Fibroblast of pulmonary artery (primary cell): ENCODE data around the gene BARX1.

Experiments used
- DNase-seq: peaks from one replicate; pipeline ENCODE4 v3.0.0-alpha.2; 2010; ENCODE audit warnings: low read depth
- H3K4me3 ChIP-seq: replicated peaks from 2 replicates; pipeline ENCODE4 v1.5.1; 2011; ENCODE audit warnings: low read depth, mild to moderate bottlenecking, control low read depth, low read length, moderate library complexity
- CTCF ChIP-seq: IDR thresholded peaks from 2 replicates; pipeline ENCODE4 v1.5.1; 2011; ENCODE audit warnings: mild to moderate bottlenecking, control low read depth, low read length, inconsistent platforms; ENCODE audit errors: missing control alignments

The BARX1 gene

GRCh38 chr9:93992830-93993229, 37.7 kb upstream of the BARX1 start:
- DNase-seq: no peak
- no peak for TF ChIP-seq CTCF
- no peak overlapping the region for H3K4me3 ChIP-seq

GRCh38 chr9:93990448-93990847, 35.3 kb upstream of the BARX1 start:
- DNase-seq: no peak
- TF ChIP-seq CTCF: no peak
- H3K4me3 ChIP-seq: no peak overlapping the region

- TF ChIP-seq CTCF: no peak
- no peak for DNase-seq
- no peak overlapping the region for H3K4me3 ChIP-seq
Observed at GRCh38 chr9:93988056-93988455, 32.9 kb upstream of the BARX1 start.

GRCh38 chr9:93984860-93985259, 29.7 kb upstream of the BARX1 start:
- H3K4me3 ChIP-seq: no peak overlapping the region
- no peak for TF ChIP-seq CTCF
- no peak for DNase-seq

GRCh38 chr9:93983875-93984274, 28.7 kb upstream of the BARX1 start:
- H3K4me3 ChIP-seq: no peak overlapping the region
- no peak for DNase-seq
- no peak for TF ChIP-seq CTCF

GRCh38 chr9:93979721-93980120, 24.6 kb upstream of the BARX1 start:
- no peak for TF ChIP-seq CTCF
- no peak for DNase-seq
- no peak overlapping the region for H3K4me3 ChIP-seq

- no peak for TF ChIP-seq CTCF
- DNase-seq: no peak
- H3K4me3 ChIP-seq: no peak overlapping the region
Observed at GRCh38 chr9:93978551-93978950, 23.4 kb upstream of the BARX1 start.
